ENCODE results near the gene ABCB1. TPM values are rescaled to one million over a fixed set of nuclear protein-coding genes. Genes with fewer than 3 reads are reported as not detected.

Gene ABCB1
- total RNA-seq, 4 donors from 2014 or later: 5.6 to 18.4 (median 8.2) TPM

DNA sequence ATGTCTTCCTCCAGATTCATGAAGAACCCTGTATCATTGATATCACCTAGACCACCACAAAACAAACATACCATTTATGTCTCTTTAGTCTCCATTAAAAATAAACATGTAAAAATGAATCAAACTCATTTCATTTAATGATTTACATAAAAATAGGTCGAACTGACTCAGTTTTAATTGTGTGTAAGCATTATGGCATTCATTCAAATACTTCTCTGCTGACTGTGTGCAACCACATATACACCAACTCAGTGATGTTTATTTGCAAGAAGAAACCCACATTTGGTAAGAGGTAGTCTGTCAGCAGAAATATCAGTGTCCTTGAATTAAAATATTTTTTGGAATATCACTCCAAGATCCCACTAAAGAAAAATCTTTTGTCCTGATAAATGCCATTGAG, 30.5 kb downstream of the ABCB1 start:
- no peak for TF ChIP-seq POLR2A (IDR thresholded peaks at IDR 0.05)
- TF ChIP-seq, protein P1, sequence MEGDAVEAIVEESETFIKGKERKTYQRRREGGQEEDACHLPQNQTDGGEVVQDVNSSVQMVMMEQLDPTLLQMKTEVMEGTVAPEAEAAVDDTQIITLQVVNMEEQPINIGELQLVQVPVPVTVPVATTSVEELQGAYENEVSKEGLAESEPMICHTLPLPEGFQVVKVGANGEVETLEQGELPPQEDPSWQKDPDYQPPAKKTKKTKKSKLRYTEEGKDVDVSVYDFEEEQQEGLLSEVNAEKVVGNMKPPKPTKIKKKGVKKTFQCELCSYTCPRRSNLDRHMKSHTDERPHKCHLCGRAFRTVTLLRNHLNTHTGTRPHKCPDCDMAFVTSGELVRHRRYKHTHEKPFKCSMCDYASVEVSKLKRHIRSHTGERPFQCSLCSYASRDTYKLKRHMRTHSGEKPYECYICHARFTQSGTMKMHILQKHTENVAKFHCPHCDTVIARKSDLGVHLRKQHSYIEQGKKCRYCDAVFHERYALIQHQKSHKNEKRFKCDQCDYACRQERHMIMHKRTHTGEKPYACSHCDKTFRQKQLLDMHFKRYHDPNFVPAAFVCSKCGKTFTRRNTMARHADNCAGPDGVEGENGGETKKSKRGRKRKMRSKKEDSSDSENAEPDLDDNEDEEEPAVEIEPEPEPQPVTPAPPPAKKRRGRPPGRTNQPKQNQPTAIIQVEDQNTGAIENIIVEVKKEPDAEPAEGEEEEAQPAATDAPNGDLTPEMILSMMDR (IDR thresholded peaks at IDR 0.05): no peak
- TF ChIP-seq EP300 (IDR thresholded peaks at IDR 0.05): no peak
- TF ChIP-seq POLR2AphosphoS5 (IDR thresholded peaks at IDR 0.05): no peak
- Histone ChIP-seq H3K9me3 (no peaks in the 10 kb centered on the region), H3K36me3 (no peaks in the 10 kb centered on the region), H3K27ac (no peak overlapping the region), H3K4me1 (peaks cover 0 to 3% (median 0%) of the 10 kb centered on the region in 3 donors), H3K4me3 (no peak overlapping the region), H3K27me3 (no peaks in the 10 kb centered on the region)
- 0 to 26% methylated on average over 1 of the region's 1 CpG for WGBS, 2 donors (ENCODE audit: low coverage in 1 of 2)
- no peak for ATAC-seq

GRCh38 chr7:87567052-87567451, 33.6 kb downstream of the ABCB1 start:
- 73 to 93% methylated on average over 1 of the region's 1 CpG for WGBS, 2 donors (ENCODE audit: low coverage in 1 of 2)
- no peak overlapping the region for H3K4me3 ChIP-seq
- no peaks in the 10 kb centered on the region for H3K4me1 ChIP-seq
- no peaks in the 10 kb centered on the region for H3K9me3 ChIP-seq
- no peaks in the 10 kb centered on the region for H3K27me3 ChIP-seq
- H3K36me3 ChIP-seq: no peaks in the 10 kb centered on the region
- H3K27ac ChIP-seq: no peak overlapping the region
- no peak for ATAC-seq
- no peak for TF ChIP-seq POLR2A (IDR thresholded peaks at IDR 0.05)

GRCh38 chr7:87566311-87566900, 34.3 kb downstream of the ABCB1 start:
- Histone ChIP-seq H3K27me3 (no peaks in the 10 kb centered on the region), H3K4me3 (no peak overlapping the region), H3K4me1 (no peaks in the 10 kb centered on the region), H3K36me3 (no peaks in the 10 kb centered on the region), H3K9me3 (no peaks in the 10 kb centered on the region), H3K27ac (no peak overlapping the region)
- no peak for TF ChIP-seq EP300 (IDR thresholded peaks at IDR 0.05)
- TF ChIP-seq, protein P1 (IDR thresholded peaks at IDR 0.05): no peak
- no peak for TF ChIP-seq POLR2A (IDR thresholded peaks at IDR 0.05)
- no peak for TF ChIP-seq POLR2AphosphoS5 (IDR thresholded peaks at IDR 0.05)
- 75 to 91% methylated on average over 6 of the region's 6 CpGs for WGBS, 2 donors (ENCODE audit: low coverage in 1 of 2)
- ATAC-seq: no peak

DNA sequence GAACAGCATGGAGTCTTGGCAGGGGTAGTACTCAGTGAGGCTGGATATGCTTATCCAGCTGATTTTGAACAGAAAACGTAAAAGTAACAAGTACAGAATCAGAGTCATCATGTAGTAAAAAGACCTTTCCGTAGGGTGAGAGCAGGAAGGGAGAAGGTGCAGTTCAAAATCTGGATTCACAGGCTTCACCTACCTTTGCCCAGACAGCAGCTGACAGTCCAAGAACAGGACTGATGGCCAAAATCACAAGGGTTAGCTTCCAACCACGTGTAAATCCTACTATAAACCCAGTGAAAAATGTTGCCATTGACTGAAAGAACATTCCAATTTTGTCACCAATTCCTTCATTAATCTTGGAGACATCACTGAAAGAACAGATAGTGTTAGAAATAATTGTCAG, 34.8 kb downstream of the ABCB1 start:
- no peak overlapping the region for H3K27ac ChIP-seq
- no peaks in the 10 kb centered on the region for H3K36me3 ChIP-seq
- H3K4me3 ChIP-seq: no peak overlapping the region
- WGBS, 2 donors (ENCODE audit: low coverage in 1 of 2): 58 to 61% methylated on average over 2 to 3 of the region's 3 CpGs
- no peaks in the 10 kb centered on the region for H3K4me1 ChIP-seq
- TF ChIP-seq, protein P1 (IDR thresholded peaks at IDR 0.05): no peak
- TF ChIP-seq EP300 (IDR thresholded peaks at IDR 0.05): no peak
- TF ChIP-seq POLR2A (IDR thresholded peaks at IDR 0.05): no peak
- no peaks in the 10 kb centered on the region for H3K27me3 ChIP-seq
- no peaks in the 10 kb centered on the region for H3K9me3 ChIP-seq
- ATAC-seq: no peak

DNA sequence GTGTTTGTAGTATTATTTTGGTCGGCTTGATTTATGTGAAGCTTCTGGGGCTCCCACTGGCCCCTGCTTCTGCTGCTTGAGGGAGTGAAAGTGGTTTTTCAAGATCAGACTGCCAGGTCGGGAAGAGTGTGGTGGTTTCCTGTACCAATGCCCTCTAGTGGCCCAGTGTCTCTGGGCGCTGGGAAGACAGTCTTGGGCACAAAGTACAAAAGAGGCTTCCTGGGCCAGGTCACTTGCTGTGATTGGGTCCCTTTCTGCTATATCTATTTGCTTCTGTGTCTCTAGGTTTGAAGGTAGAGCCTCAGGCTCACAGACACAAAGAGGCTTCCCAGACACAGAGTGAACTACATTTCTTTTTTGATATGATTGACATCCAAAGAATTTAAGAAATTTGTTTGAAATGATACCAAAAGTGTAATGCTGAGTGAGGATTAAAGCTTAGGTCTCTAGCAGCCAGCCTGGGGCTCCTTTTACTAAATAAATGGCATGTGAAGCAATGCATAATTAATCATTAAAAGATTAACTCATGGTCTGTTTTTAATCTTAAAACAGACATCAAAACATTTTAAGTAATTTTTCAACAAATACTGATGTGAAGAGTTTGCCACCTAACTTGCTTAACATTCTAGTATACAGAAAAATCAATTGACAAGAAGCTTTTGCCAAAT, 36.3 kb downstream of the ABCB1 start:
- TF ChIP-seq POLR2A (IDR thresholded peaks at IDR 0.05) (no peak), POLR2AphosphoS5 (IDR thresholded peaks at IDR 0.05) (no peak), EP300 (IDR thresholded peaks at IDR 0.05) (no peak)
- TF ChIP-seq, protein P1 (IDR thresholded peaks at IDR 0.05): no peak
- no peak overlapping the region for H3K27ac ChIP-seq
- no peaks in the 10 kb centered on the region for H3K36me3 ChIP-seq
- no peak for ATAC-seq
- H3K4me1 ChIP-seq: no peaks in the 10 kb centered on the region
- H3K4me3 ChIP-seq: no peak overlapping the region
- 25 to 43% methylated on average over 1 of the region's 3 CpGs for WGBS, 2 donors (ENCODE audit: low coverage in 1 of 2)
- H3K27me3 ChIP-seq: no peaks in the 10 kb centered on the region
- no peaks in the 10 kb centered on the region for H3K9me3 ChIP-seq
